HG03175 (cell line): ENCODE results near the gene MAZ.
"Not testable (repeated sequence)": the region's sequence is repeated elsewhere in the genome, so short reads cannot be mapped to it uniquely, and the experiment has no call there.

Experiments
- ATAC-seq: cut with Tn5 transposase; IDR thresholded peaks from one replicate; pipeline ENCODE4 v1.9.1; 2021; ENCODE audit warnings: mild to moderate bottlenecking, moderate library complexity; ENCODE audit not compliant: unreplicated experiment

MAZ gene

GRCh38 chr16:29821643-29822115 lies 15.3 kb downstream of the MAZ start:
- ATAC-seq: no peak

- ATAC-seq: no peak
Measured at GRCh38 chr16:29824589-29825144, 18.3 kb downstream of the MAZ start.

GRCh38 chr16:29825145-29826044 lies 19.1 kb downstream of the MAZ start:
- ATAC-seq: no peak

GRCh38 chr16:29826342-29826695 lies 20.0 kb downstream of the MAZ start:
- ATAC-seq: no peak

GRCh38 chr16:29830774-29831173 lies 24.4 kb downstream of the MAZ start:
- ATAC-seq: no peak

- ATAC-seq: no peak
Measured at GRCh38 chr16:29831490-29831889, 25.2 kb downstream of the MAZ start.

GRCh38 chr16:29833219-29833618 lies 26.9 kb downstream of the MAZ start:
- ATAC-seq: not testable (repeated sequence)

GRCh38 chr16:29834079-29834478 lies 27.8 kb downstream of the MAZ start:
- ATAC-seq: no peak

GRCh38 chr16:29835926-29836325 lies 29.6 kb downstream of the MAZ start:
- no peak for ATAC-seq

GRCh38 chr16:29836623-29837022 lies 30.3 kb downstream of the MAZ start:
- no peak for ATAC-seq

GRCh38 chr16:29837841-29838240 lies 31.5 kb downstream of the MAZ start:
- ATAC-seq: no peak

- ATAC-seq: no peak
Measured at GRCh38 chr16:29839822-29840221, 33.5 kb downstream of the MAZ start.

- ATAC-seq: no peak
Measured at GRCh38 chr16:29840240-29840639, 33.9 kb downstream of the MAZ start.

GRCh38 chr16:29841631-29842030 lies 35.3 kb downstream of the MAZ start:
- ATAC-seq: no peak

GRCh38 chr16:29842732-29843346 lies 36.5 kb downstream of the MAZ start:
- no peak for ATAC-seq

- no peak for ATAC-seq
Measured at GRCh38 chr16:29843931-29844330, 37.6 kb downstream of the MAZ start.

GRCh38 chr16:29844575-29845331 lies 38.4 kb downstream of the MAZ start:
- no peak for ATAC-seq

- ATAC-seq: no peak
Measured at GRCh38 chr16:29845656-29846055, 39.3 kb downstream of the MAZ start.

GRCh38 chr16:29848420-29849297 lies 42.3 kb downstream of the MAZ start:
- ATAC-seq: no peak

GRCh38 chr16:29849505-29849904 lies 43.2 kb downstream of the MAZ start:
- no peak for ATAC-seq
